ENCODE data around the gene MGLL. TPM values are rescaled to one million over a fixed set of nuclear protein-coding genes. Genes with fewer than 3 reads are reported as not detected.

The MGLL gene
- total RNA-seq, 2 experiments from 2014 or later = 0.10 to 0.25 TPM

DNA sequence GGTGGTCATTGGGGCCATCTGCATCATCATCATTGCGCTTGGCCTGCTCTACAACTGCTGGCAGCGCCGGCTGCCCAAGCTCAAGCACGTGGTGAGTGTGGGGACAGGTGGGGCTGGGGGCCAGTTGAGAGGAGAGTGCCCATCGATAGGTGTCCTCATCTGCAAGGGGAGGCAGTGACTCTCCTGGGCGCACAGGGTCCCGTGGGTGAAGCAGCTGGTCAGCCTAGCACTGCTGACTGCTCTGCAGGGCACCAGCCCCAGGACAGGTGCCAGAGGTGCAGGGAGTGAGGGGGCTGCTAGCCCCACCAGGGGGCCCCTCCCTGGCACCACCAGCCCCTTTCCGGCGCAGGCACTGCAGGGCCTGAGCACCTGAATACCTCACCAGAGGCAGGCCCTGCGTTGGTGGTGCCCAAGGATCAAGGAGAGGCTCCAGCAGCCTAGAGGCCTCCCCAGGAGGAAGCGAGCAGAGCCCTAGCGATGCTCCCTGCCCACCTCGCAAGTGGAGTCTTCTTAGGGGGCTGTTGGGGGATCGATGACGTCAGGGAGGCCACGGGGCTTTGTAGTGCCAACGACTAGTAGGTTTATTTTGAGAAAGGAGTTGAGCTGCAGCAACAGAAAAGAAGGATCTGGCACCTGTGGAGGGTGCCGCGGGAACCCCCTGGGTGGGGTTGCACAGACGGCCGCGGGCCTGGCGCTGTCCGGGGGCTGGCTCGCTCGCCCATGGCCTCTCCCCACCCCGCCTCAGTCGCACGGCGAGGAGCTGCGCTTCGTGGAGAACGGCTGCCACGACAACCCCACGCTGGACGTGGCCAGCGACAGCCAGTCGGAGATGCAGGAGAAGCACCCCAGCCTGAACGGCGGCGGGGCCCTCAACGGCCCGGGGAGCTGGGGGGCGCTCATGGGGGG lies 150.5 kb downstream of the MGLL start:
- peaks cover 19% of the 10 kb centered on the region for H3K4me1 Mint-ChIP-seq
- DNase-seq = peak; percentile 47
- POLR2A ChIA-PET = interaction anchor here (0.5 kb wide), 1 partner anchor 108 kb away, joined by 3 read pairs; no protein-coding TSS in a partner anchor
- H3K27me3 Mint-ChIP-seq = no peaks in the 10 kb centered on the region
- H3K9me3 Mint-ChIP-seq = no peaks in the 10 kb centered on the region
- H3K4me3 Mint-ChIP-seq = peak overlapping the region; percentile 84
- peak overlapping the region; percentile 99 for H3K27ac Mint-ChIP-seq
- CTCF ChIA-PET = interaction anchor here (0.7 to 0.9 kb wide), 2 partner anchors 8 to 97 kb away, joined by 4 read pairs; no protein-coding TSS in a partner anchor
- H3K36me3 Mint-ChIP-seq (ENCODE audit: low read depth) = no peaks in the 10 kb centered on the region

DNA sequence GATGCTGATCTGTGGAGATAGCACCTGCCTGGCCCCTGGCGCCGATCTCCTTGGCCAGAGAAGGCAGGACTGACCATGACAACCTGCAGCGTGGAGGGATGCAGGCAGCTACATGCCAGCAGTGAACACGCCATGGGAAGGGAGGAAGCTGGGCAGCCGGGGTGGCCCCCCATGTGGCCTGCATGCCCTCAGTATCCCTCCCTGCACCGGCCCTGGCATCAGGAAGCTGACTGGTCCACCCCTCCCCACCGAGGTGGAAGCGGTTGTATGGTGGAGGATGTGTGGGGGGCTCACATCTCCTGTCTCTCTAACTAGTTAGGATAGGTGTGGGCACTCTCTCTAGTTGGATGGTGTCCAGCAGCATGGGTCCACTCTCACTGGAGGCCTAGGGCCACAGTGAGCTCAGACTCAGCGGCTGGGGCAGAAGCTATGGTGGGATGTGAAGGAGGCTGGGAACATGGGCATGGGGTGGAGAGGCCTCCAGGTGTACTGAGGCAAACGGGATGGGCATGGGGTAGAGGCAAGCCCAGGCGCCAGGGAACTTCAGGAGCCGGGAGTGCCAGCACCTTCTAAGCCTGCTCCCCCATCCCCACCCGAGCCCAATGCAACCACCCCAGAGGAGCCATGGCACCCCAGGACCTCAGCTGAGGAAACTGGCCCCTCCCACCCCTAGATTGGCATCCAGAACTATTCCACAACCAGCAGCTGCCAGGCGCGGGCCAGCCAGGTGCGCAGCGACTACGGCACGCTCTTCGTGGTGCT lies 151.4 kb downstream of the MGLL start:
- Mint-ChIP-seq H3K9me3 (no peaks in the 10 kb centered on the region), H3K36me3 (ENCODE audit: low read depth) (no peaks in the 10 kb centered on the region), H3K4me1 (peaks cover 19% of the 10 kb centered on the region), H3K27me3 (no peaks in the 10 kb centered on the region), H3K27ac (peak overlapping the region; percentile 99), H3K4me3 (peak overlapping the region; percentile 84)
- no peak for DNase-seq
- ChIA-PET CTCF (interaction anchor here (0.7 kb wide), 1 partner anchor 8 kb away, joined by 4 read pairs; no protein-coding TSS in a partner anchor), POLR2A (no interaction called here)

- ChIA-PET CTCF (no interaction called here), POLR2A (no interaction called here)
- Mint-ChIP-seq H3K36me3 (ENCODE audit: low read depth) (no peaks in the 10 kb centered on the region), H3K27me3 (no peaks in the 10 kb centered on the region), H3K27ac (no peak overlapping the region), H3K4me3 (peak overlapping the region; percentile 36), H3K4me1 (peaks cover 19% of the 10 kb centered on the region), H3K9me3 (no peaks in the 10 kb centered on the region)
- no peak for DNase-seq
Observed at GRCh38 chr3:127670229-127670559, 152.1 kb downstream of the MGLL start.

GRCh38 chr3:127669541-127670228 lies 152.6 kb downstream of the MGLL start:
- peaks cover 19% of the 10 kb centered on the region for H3K4me1 Mint-ChIP-seq
- no peaks in the 10 kb centered on the region for H3K9me3 Mint-ChIP-seq
- no peak overlapping the region for H3K4me3 Mint-ChIP-seq
- no peaks in the 10 kb centered on the region for H3K27me3 Mint-ChIP-seq
- ChIA-PET CTCF (no interaction called here), POLR2A (no interaction called here)
- DNase-seq = no peak
- H3K27ac Mint-ChIP-seq = no peak overlapping the region
- no peaks in the 10 kb centered on the region for H3K36me3 Mint-ChIP-seq (ENCODE audit: low read depth)

- H3K4me3 Mint-ChIP-seq = no peak overlapping the region
- ChIA-PET CTCF (no interaction called here), POLR2A (no interaction called here)
- no peak overlapping the region for H3K27ac Mint-ChIP-seq
- no peaks in the 10 kb centered on the region for H3K9me3 Mint-ChIP-seq
- no peak for DNase-seq
- no peaks in the 10 kb centered on the region for H3K27me3 Mint-ChIP-seq
- no peaks in the 10 kb centered on the region for H3K36me3 Mint-ChIP-seq (ENCODE audit: low read depth)
- H3K4me1 Mint-ChIP-seq = peaks cover 12% of the 10 kb centered on the region
Observed at GRCh38 chr3:127668906-127669305, 153.4 kb downstream of the MGLL start.

GRCh38 chr3:127667119-127667681 lies 155.1 kb downstream of the MGLL start:
- CTCF ChIA-PET = no interaction called here
- H3K9me3 Mint-ChIP-seq = no peaks in the 10 kb centered on the region
- peaks cover 8% of the 10 kb centered on the region for H3K4me1 Mint-ChIP-seq
- no peak for DNase-seq
- no peak overlapping the region for H3K27ac Mint-ChIP-seq
- no peaks in the 10 kb centered on the region for H3K36me3 Mint-ChIP-seq (ENCODE audit: low read depth)
- POLR2A ChIA-PET = no interaction called here
- H3K4me3 Mint-ChIP-seq = no peak overlapping the region
- H3K27me3 Mint-ChIP-seq = no peaks in the 10 kb centered on the region

DNA sequence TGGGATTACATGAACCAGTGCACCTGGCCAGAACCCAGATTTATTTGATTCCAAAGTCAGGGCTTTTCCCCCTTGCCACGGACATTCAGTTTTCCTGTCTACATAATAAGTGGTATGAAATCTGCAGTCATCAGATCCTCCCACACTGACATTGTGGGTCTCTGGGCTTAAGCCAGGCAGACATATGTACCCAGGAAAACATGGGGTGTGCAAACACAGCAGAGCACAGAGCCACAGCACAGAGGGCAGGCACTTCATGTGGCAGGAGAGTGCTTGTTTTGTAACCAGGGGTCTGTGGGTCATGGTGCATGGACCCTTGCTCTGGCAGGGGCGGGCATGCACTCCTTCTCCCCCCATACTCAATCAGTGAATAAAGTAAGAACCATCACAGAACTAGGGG lies 155.6 kb downstream of the MGLL start:
- CTCF ChIA-PET = no interaction called here
- POLR2A ChIA-PET = no interaction called here
- H3K27ac Mint-ChIP-seq = no peak overlapping the region

DNA sequence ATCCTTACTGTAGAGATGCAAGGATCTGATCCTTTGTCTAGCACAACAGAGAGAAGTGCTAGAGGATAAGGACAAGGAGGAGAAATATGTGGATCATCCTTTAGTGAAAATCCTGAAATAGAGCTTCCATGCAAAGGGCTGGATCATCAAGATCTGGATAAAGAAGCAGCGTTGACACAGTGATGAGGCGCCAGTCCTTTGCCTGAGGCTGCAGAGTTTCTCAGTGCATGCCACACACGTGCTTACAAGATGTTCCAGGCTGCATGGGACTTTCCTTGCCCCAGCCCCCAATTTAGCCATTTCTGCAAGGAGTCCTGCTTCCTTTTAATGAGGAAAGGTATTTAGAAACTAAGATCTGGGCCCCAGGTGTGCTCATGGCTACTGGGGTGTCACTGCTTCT lies 156.7 kb downstream of the MGLL start:
- Mint-ChIP-seq H3K4me1 (no peaks in the 10 kb centered on the region), H3K4me3 (no peak overlapping the region), H3K27me3 (no peaks in the 10 kb centered on the region), H3K36me3 (ENCODE audit: low read depth) (no peaks in the 10 kb centered on the region), H3K9me3 (no peaks in the 10 kb centered on the region), H3K27ac (no peak overlapping the region)
- POLR2A ChIA-PET = no interaction called here
- CTCF ChIA-PET = no interaction called here
- DNase-seq = no peak

More for the DNA sequence above, 155.6 kb downstream of the MGLL start:
- Mint-ChIP-seq H3K4me1 (peaks cover 8% of the 10 kb centered on the region), H3K36me3 (ENCODE audit: low read depth) (no peaks in the 10 kb centered on the region), H3K27me3 (no peaks in the 10 kb centered on the region), H3K4me3 (no peak overlapping the region), H3K9me3 (no peaks in the 10 kb centered on the region)
- no peak for DNase-seq

DNA sequence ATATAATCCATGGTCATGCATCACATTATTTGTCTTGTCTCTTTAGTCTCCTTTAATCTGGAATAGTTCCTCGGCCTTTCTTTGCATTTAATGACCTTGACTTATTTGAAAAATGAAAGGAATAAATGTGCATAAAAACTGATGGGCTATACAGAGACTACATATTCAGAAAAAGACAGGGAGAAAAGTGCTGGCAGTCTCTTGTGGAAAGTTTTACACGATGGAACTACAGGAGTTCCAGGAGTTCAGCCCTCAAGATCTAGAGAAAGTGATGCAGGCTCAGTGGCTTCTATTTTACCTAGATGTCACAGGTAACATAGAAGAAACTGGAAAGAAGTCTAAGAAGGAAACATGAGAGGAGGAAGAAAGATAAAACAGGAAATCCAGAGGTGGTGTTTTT lies 157.2 kb downstream of the MGLL start:
- DNase-seq = no peak
- Mint-ChIP-seq H3K27ac (no peak overlapping the region), H3K27me3 (no peaks in the 10 kb centered on the region), H3K4me1 (no peaks in the 10 kb centered on the region), H3K36me3 (ENCODE audit: low read depth) (no peaks in the 10 kb centered on the region), H3K9me3 (no peaks in the 10 kb centered on the region), H3K4me3 (no peak overlapping the region)
- CTCF ChIA-PET = no interaction called here
- POLR2A ChIA-PET = no interaction called here

GRCh38 chr3:127663151-127663550 lies 159.2 kb downstream of the MGLL start:
- Mint-ChIP-seq H3K4me3 (no peak overlapping the region), H3K4me1 (no peaks in the 10 kb centered on the region), H3K27me3 (peaks cover 6% of the 10 kb centered on the region), H3K36me3 (ENCODE audit: low read depth) (no peaks in the 10 kb centered on the region), H3K27ac (no peak overlapping the region), H3K9me3 (no peaks in the 10 kb centered on the region)
- ChIA-PET CTCF (interaction anchor here (1.0 to 1.5 kb wide), 3 partner anchors 10 to 13 kb away, joined by 3 read pairs; no protein-coding TSS in a partner anchor), POLR2A (no interaction called here)
- no peak for DNase-seq

DNA sequence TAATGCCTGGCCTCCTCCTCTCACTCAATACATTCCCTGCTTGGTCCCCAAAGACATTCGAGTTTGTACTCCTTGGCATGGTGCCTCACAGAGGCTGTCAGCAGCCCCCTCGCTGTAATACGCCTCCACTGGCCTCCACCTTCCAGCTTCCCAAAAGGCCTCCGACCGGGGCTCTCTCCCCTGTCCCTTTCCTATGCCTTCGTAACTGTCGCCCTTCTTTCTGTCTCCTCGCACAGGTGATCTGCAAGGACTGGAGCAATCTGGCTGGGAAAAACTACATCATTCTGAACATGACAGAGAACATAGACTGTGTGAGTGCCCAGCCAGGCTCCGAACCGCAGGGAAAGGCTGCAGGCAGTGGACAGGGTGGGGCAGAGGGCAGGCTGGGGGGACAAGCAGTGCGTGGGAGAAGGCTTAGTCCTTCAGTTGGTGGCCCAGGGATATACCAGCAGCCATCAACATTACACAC lies 160.3 kb downstream of the MGLL start:
- ChIA-PET POLR2A (no interaction called here), CTCF (interaction anchor here (1.0 kb wide), 1 partner anchor 12 kb away, joined by 3 read pairs; no protein-coding TSS in a partner anchor)
- no peaks in the 10 kb centered on the region for H3K9me3 Mint-ChIP-seq
- no peaks in the 10 kb centered on the region for H3K36me3 Mint-ChIP-seq (ENCODE audit: low read depth)
- no peak overlapping the region for H3K27ac Mint-ChIP-seq
- H3K27me3 Mint-ChIP-seq = peaks cover 9% of the 10 kb centered on the region
- no peak overlapping the region for H3K4me3 Mint-ChIP-seq
- no peaks in the 10 kb centered on the region for H3K4me1 Mint-ChIP-seq
- no peak for DNase-seq

GRCh38 chr3:127661600-127661999 lies 160.7 kb downstream of the MGLL start:
- Mint-ChIP-seq H3K4me1 (no peaks in the 10 kb centered on the region), H3K27ac (no peak overlapping the region), H3K36me3 (ENCODE audit: low read depth) (no peaks in the 10 kb centered on the region), H3K4me3 (no peak overlapping the region), H3K9me3 (no peaks in the 10 kb centered on the region), H3K27me3 (peaks cover 9% of the 10 kb centered on the region)
- POLR2A ChIA-PET = no interaction called here
- CTCF ChIA-PET = no interaction called here
- DNase-seq = no peak
